Lower leg skin (tissue), 4 donors: Measurements from ENCODE around the gene ST8SIA2. TPM values are rescaled to one million over a fixed set of nuclear protein-coding genes. Genes with fewer than 3 reads are reported as not detected.

Source experiments
- DNase-seq, 2 donors: peaks; one replicate each; pipeline ENCODE4 v3.0.0-alpha.2; 2019; ENCODE audit warnings: low spot score in 2 of 2
- H3K4me3 ChIP-seq: fragments of 200-600 bp; sonication (generic); 2 replicates; pipeline ENCODE4 v1.5.1; 2017; ENCODE audit warnings: mild to moderate bottlenecking, low read depth; ENCODE audit not compliant: poor library complexity, severe bottlenecking
- POLR2A ChIP-seq, 2 donors: fragments of 450-650 bp; IDR thresholded peaks; one replicate each; pipeline ENCODE4 v1.6.1; 2016 to 2017; ENCODE audit warnings: antibody characterized with exemption in 2 of 2, mild to moderate bottlenecking in 1 of 2, moderate library complexity in 1 of 2
- WGBS, 2 donors: methylation state at CpG; one replicate each; pipeline ENCODE4 v1.1.5; 2018; 5-methylcytosine and 5-hydroxymethylcytosine counted together
- intact Hi-C: fragments of 100-400 bp; cut with DNase I; formaldehyde crosslinking; loops from one replicate; pipeline ENCODE4 v1.15.0; 2023; ENCODE audit warnings: low total_unique reads
- total RNA-seq, 4 donors: library from RNA; depleted of rRNA; stranded (reverse); fragments of >200 nt; gene quantifications; one replicate each; pipeline ENCODE4 v1.1.0, GENCODE V29; 2016
- TF ChIP-seq, protein P1 (sequence below), 3 donors: fragments of 450-650 bp; IDR thresholded peaks; one replicate each; pipeline ENCODE4 v1.5.1; 2016; ENCODE audit warnings: antibody characterized with exemption in 3 of 3, mild to moderate bottlenecking in 3 of 3, moderate library complexity in 2 of 3

The ST8SIA2 gene
- total RNA-seq, 4 donors from 2014 or later = 0.06 TPM; not detected in 3

GRCh38 chr15:92502930-92503857 lies 109.5 kb downstream of the ST8SIA2 start:
- TF ChIP-seq, protein P1, sequence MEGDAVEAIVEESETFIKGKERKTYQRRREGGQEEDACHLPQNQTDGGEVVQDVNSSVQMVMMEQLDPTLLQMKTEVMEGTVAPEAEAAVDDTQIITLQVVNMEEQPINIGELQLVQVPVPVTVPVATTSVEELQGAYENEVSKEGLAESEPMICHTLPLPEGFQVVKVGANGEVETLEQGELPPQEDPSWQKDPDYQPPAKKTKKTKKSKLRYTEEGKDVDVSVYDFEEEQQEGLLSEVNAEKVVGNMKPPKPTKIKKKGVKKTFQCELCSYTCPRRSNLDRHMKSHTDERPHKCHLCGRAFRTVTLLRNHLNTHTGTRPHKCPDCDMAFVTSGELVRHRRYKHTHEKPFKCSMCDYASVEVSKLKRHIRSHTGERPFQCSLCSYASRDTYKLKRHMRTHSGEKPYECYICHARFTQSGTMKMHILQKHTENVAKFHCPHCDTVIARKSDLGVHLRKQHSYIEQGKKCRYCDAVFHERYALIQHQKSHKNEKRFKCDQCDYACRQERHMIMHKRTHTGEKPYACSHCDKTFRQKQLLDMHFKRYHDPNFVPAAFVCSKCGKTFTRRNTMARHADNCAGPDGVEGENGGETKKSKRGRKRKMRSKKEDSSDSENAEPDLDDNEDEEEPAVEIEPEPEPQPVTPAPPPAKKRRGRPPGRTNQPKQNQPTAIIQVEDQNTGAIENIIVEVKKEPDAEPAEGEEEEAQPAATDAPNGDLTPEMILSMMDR (IDR thresholded peaks at IDR 0.05) = no peak
- TF ChIP-seq POLR2A (IDR thresholded peaks at IDR 0.05) = no peak
- WGBS, 2 donors = 56 to 63% methylated on average over 5 of the region's 5 CpGs
- H3K4me3 ChIP-seq = no peak overlapping the region
- intact Hi-C loops = loop anchor here (10.0 kb wide), 1 partner anchor 398 kb away; no protein-coding TSS in a partner anchor
- DNase-seq = no peak

DNA sequence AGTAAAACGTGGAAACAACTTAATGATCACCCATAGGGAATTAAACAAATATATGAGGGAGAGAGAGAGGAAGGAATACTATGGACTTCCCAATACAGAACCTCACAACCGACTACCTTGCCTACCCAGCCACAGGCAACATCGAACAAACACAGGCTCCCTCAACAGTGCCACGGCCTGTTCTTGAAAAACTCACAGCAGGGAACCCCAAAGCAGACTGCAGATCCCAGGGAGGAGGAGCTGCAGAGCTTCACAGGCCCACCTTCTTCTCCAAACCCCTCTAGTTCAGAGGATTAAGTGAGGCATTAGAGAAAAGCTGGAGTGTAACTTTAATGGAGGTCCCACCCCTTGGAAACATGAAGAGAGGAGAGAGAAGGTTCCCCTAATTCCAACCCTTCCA lies 110.2 kb downstream of the ST8SIA2 start:
- 64 to 66% methylated on average over 4 of the region's 4 CpGs for WGBS, 2 donors
- TF ChIP-seq, protein P1 (IDR thresholded peaks at IDR 0.05) = no peak
- no peak for TF ChIP-seq POLR2A (IDR thresholded peaks at IDR 0.05)
- no peak for DNase-seq
- H3K4me3 ChIP-seq = no peak overlapping the region
- intact Hi-C loops = loop anchor here (10.0 kb wide), 1 partner anchor 399 kb away; no protein-coding TSS in a partner anchor

- intact Hi-C loops = loop anchor here (10.0 kb wide), 1 partner anchor 401 kb away; no protein-coding TSS in a partner anchor
- TF ChIP-seq, protein P1 (IDR thresholded peaks at IDR 0.05) = no peak
- TF ChIP-seq POLR2A (IDR thresholded peaks at IDR 0.05) = no peak
- H3K4me3 ChIP-seq = no peak overlapping the region
- DNase-seq = no peak
- 9 to 31% methylated on average over 1 of the region's 1 CpG for WGBS, 2 donors
These were observed 111.9 kb downstream of the ST8SIA2 start for GRCh38 chr15:92505611-92506010.

DNA sequence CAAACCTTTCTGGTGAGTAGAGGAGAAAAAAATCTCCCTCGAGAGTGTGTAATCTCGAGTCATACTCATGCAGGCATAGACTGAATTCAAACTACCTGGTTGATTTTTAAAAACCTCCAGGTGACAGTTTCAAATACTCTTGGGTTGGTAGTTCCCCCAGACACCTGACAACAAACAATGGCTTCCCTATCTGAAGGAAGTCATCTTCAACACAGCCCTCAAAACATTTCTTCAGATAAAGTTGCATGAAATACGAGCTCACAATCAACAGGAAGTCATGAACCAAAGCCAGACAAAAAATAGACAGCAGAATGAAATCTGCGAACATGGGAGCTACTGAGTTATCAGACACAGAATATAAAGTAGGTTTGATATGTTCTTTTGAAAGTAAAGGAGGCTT lies 112.8 kb downstream of the ST8SIA2 start:
- 66 to 77% methylated on average over 4 of the region's 4 CpGs for WGBS, 2 donors
- intact Hi-C loops = loop anchor here (10.0 kb wide), 1 partner anchor 402 kb away; no protein-coding TSS in a partner anchor
- TF ChIP-seq, protein P1 (IDR thresholded peaks at IDR 0.05) = no peak
- no peak for TF ChIP-seq POLR2A (IDR thresholded peaks at IDR 0.05)

DNA sequence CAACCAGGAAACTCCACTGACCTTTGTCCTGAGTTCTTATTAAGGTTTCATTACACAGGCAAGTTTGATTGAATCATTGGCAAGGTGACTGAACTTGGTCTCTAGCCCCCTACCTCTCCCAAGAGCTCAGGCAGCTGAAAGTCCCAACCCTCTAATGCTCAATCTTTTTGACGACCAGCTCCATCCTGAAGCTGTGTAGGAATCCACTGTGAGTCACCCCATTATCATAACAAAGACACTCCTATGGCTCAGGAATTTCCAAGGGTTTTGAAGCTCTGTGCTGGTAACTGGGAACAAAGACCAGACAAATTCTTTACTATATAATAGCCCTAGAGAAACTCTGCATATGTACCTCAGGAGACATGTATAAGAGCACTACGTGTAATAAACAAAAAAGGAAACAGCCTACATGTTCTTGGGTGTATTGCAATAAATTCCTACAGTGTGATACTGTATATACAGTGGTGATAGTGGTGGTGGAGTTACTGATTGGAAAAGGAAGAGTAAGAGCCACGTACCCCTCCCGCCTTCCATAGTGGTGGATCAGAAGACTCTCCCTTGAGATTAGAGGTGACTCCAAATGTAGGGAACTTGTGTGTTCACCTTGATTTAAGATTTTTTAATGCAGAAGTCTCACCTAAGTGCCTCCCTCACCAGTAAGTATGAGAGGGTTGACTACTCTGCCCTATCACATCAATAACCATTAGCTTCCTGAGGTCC lies 116.6 kb downstream of the ST8SIA2 start:
- 63 to 78% methylated on average over 4 of the region's 4 CpGs for WGBS, 2 donors
- intact Hi-C loops = no loop called here
- no peak overlapping the region for H3K4me3 ChIP-seq
- TF ChIP-seq POLR2A (IDR thresholded peaks at IDR 0.05) = no peak
- TF ChIP-seq, protein P1 (IDR thresholded peaks at IDR 0.05) = no peak
- DNase-seq = no peak

More for the DNA sequence above, 112.8 kb downstream of the ST8SIA2 start:
- DNase-seq = no peak
- H3K4me3 ChIP-seq = no peak overlapping the region
